ENCODE measurements around the gene NPIPA7.
"Not testable (repeated sequence)": the region's sequence is repeated elsewhere in the genome, so short reads cannot be mapped to it uniquely, and the experiment has no call there.

NPIPA7 gene

DNA sequence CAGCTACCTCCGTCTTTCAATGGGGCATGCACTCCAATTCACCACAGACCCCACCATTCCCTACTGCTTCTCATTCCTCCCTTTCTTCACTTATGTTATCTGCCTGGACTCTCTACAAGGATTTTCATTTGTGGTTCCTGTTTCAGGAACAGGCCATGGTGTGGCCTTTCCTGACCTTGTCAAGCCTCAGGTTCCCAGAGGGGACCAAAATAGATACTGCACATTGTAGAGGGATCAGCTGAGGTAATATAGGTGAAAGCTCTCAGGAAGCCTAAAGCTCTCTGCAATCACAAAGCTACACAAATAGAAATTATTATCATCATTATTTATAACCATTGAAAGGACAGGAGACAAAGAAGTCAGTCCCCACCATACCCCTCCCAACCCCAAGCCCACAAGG is 41.6 kb downstream of the NPIPA7 start:
- not testable (repeated sequence) for DNase-seq

DNA sequence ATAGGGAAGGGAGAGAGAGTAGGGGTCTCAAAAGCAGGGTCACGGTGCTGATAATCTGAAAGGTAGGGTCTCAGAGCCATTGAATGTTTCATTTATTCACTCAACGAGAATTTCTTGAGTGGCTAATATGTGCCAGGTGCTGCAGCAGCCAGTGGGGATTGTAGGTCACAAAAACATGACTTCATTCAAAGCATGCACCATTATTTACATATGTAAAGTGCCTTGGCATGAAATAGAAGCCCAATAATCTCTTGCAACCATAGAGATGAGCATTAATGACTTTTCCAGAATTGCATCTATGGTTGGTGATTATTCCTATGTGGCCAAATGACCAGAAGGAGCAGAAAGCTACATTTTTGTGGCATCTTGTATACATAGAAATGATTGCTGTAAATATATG is 46.2 kb downstream of the NPIPA7 start:
- not testable (repeated sequence) for DNase-seq

DNA sequence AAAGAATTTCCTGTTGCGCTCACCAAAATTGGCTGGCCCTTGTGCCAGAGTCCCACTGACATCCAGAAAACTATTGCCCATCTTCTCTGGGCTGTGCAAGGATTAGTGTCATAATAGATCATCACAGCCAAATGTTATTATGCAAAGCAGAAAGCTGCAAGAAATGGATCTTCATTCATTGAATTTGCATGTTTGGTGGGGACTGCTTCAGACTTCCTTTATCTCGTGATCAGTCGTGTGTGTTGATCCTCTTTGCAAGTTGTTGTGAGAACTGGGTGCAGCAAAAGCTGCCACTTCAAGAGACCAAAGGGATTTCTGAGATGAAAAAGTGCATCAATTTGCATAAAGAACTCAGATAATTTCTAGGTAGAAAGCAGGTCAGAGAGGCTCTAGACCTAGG is 52.2 kb downstream of the NPIPA7 start:
- not testable (repeated sequence) for DNase-seq

DNA sequence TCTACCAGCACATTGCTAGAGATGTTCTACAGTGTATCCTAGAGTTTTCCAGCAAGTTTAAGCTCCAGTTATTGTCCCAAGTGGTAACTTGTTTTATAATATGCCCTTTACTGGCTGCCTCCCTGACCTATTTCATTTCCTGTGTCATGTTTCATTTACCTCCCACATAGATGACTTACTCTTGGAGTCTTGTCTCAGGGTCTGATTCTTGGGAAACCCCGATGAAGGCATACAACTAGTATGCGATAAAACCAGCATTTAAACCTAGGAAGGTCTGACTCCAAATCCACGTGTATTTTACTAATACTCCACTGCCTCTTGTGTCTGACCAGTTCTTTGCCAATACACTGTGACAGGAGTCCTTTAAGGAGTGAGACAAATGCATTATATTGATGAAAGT is 55.8 kb downstream of the NPIPA7 start:
- DNase-seq, result not testable (repeated sequence)

DNA sequence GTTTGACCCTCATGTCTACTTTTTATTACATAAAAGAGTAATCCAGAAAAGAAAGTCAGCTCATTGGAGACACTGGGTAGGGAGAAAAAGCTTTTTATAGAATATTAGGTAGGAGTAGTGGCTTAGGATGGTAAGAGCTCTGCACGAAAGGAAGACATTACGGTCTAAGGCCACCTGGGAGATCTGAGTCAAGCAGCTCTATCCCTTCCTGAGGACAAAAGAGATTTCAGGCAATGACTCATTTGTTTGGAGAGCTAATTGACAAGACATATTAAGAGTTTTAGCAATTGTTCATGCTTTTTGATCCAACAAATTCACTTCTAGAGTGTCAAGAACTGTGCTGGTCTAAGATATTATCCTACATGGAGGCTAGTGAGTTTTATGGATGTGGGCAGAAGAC is 62.5 kb downstream of the NPIPA7 start:
- not testable (repeated sequence) for DNase-seq

Measured in NCI-H526 treated with DMSO at 0.1 percent for 48 hours (cell line).